HepG2 (cell line): ENCODE data around the gene DLX1. TPM values are rescaled to one million over a fixed set of nuclear protein-coding genes. Genes with fewer than 3 reads are reported as not detected.

ENCODE experiments used
- ARID4A ChIP-seq: sonication (generic); formaldehyde crosslinking; IDR thresholded peaks from 2 replicates; pipeline ENCODE4 v1.5.0; 2020; ENCODE audit warnings: mild to moderate bottlenecking, missing genetic modification reagents, borderline replicate concordance
- CC2D1A ChIP-seq: sonication (generic); formaldehyde crosslinking; IDR thresholded peaks from 2 replicates; pipeline ENCODE4 v1.8.1; 2023; ENCODE audit warnings: mild to moderate bottlenecking, missing genetic modification reagents
- GATA4 ChIP-seq: sonication (generic); IDR thresholded peaks from 2 replicates; pipeline ENCODE4 v1.6.1; 2016; ENCODE audit warnings: antibody characterized with exemption, low read depth, borderline replicate concordance
- KDM1A ChIP-seq: IDR thresholded peaks from 2 replicates; pipeline ENCODE4 v1.6.1; 2016; ENCODE audit warnings: missing compliant biosample characterization
- KDM6A ChIP-seq: IDR thresholded peaks from 2 replicates; pipeline ENCODE4 v1.6.1; 2016; ENCODE audit warnings: low read depth
- PRPF4 ChIP-seq: fragments of 200-400 bp; formaldehyde crosslinking; IDR thresholded peaks from 2 replicates; pipeline ENCODE4 v1.6.1; 2016; ENCODE audit warnings: low read length, low read depth; ENCODE audit not compliant: poor library complexity, severe bottlenecking
- RBM22 ChIP-seq: fragments of 200-400 bp; formaldehyde crosslinking; optimal IDR thresholded peaks from 2 replicates; pipeline ENCODE3; 2017; ENCODE audit warnings: mild to moderate bottlenecking, low read length, moderate library complexity
- SAP130 ChIP-seq: IDR thresholded peaks from 2 replicates; pipeline ENCODE4 v1.6.1; 2016; ENCODE audit warnings: low read depth
- TCF7L2 ChIP-seq: IDR thresholded peaks from 2 replicates; pipeline ENCODE4 v1.6.1; 2011; ENCODE audit warnings: mild to moderate bottlenecking, low read depth, low read length, moderate library complexity
- ZBTB8A ChIP-seq: sonication (generic); formaldehyde crosslinking; IDR thresholded peaks from 2 replicates; pipeline ENCODE4 v1.4.0; 2020; ENCODE audit warnings: mild to moderate bottlenecking, low read depth, missing genetic modification reagents, borderline replicate concordance
- ZHX2 ChIP-seq, 2 experiments: sonication (generic) in 1 of 2; formaldehyde crosslinking in 1 of 2; IDR thresholded peaks; 2 replicates each; pipeline versions ENCODE4 v1.6.1 to v1.9.0; 2014 to 2022; ENCODE audit warnings: antibody characterized with exemption in 1 of 2, borderline replicate concordance in 1 of 2, inconsistent platforms in 1 of 2, low read depth in 1 of 2, missing genetic modification reagents in 1 of 2
- ZNF687 ChIP-seq: sonication (generic); formaldehyde crosslinking; IDR thresholded peaks from 2 replicates; pipeline ENCODE4 v1.5.1; 2020; ENCODE audit warnings: mild to moderate bottlenecking, missing genetic modification reagents, moderate library complexity
- polyA plus RNA-seq, 8 experiments: library from polyadenylated mRNA; depleted of rRNA in 3 of 8; stranded (reverse) in 7 of 8; unstranded in 1 of 8; fragments of >200 nt; fragmentation: Illumina TruSeq in 4 of 8; extraction: Trizol in 4 of 8; gene quantifications; 2 replicates each; pipeline versions ENCODE4 v1.2.1 to v1.2.3, GENCODE V29; 2011 to 2016; ENCODE audit warnings: low read depth in 4 of 8, missing spikeins in 1 of 8, mixed read lengths in 1 of 8; ENCODE audit not compliant: insufficient read depth in 1 of 8
- total RNA-seq, 5 experiments: library from RNA; depleted of rRNA; stranded (reverse); fragments of >200 nt; fragmentation: Illumina TruSeq; extraction: Trizol; gene quantifications; 2 replicates each; pipeline ENCODE4 v1.2.3, GENCODE V29; 2016; ENCODE audit warnings: low read depth in 1 of 5

Gene DLX1
- total and polyA plus RNA-seq, 2 of the 13 experiments (the other 11 are each of a cell fraction or from before 2014, with no cell fraction given), result 0.18 to 0.86 TPM

- TF ChIP-seq ZHX2 (IDR thresholded peaks at IDR 0.05; ENCODE audit: low read depth) (peak; percentile 43; the same call in 1 of the 2 replicates), ZHX2 (CRISPR knock-in tag; IDR thresholded peaks at IDR 0.05; ENCODE audit: borderline replicate concordance) (peak; percentile 98), KDM6A (CRISPR knock-in tag) (no peak), ZBTB8A (CRISPR knock-in tag) (peak; percentile 56), SAP130 (CRISPR knock-in tag) (peak; percentile 81), TCF7L2 (no peak), PRPF4 (no peak), GATA4 (no peak), ARID4A (CRISPR knock-in tag) (peak; percentile 68; the same call in 1 of the 2 replicates), KDM1A (no peak), RBM22 (no peak), CC2D1A (CRISPR knock-in tag) (peak; percentile 91), ZNF687 (CRISPR knock-in tag) (peak; percentile 95)
Measured at GRCh38 chr2:172102391-172103359, 17.4 kb downstream of the DLX1 start, which contains the start of gene DLX2 (continued).
